GM06990 (cell line): Measurements from ENCODE around the gene CHRNA3.

Experiments used
- DNase-seq: peaks from one replicate; pipeline ENCODE4 v3.0.0-alpha.2; 2011; ENCODE audit not compliant: insufficient read length; ENCODE audit errors: extremely low read depth
- H3K27me3 ChIP-seq: replicated peaks from 2 replicates; pipeline ENCODE4 v1.6.0; 2011; ENCODE audit warnings: low read length; ENCODE audit not compliant: control insufficient read depth, insufficient read depth
- H3K36me3 ChIP-seq: 2 replicates; pipeline ENCODE4 v1.5.1; 2011; ENCODE audit warnings: low read length; ENCODE audit not compliant: control insufficient read depth, insufficient read depth
- H3K4me3 ChIP-seq: replicated peaks from 2 replicates; pipeline ENCODE4 v1.5.1; 2011; ENCODE audit warnings: low read depth, mild to moderate bottlenecking, control low read depth, low read length
- CTCF ChIP-seq: IDR thresholded peaks from 2 replicates; pipeline ENCODE4 v1.5.1; 2011; ENCODE audit warnings: low read length, control low read depth, mild to moderate bottlenecking, inconsistent platforms; ENCODE audit not compliant: insufficient read depth, poor library complexity, severe bottlenecking

The CHRNA3 gene

GRCh38 chr15:78618490-78618934 lies 2.3 kb downstream of the CHRNA3 start:
- H3K27me3 ChIP-seq = no peaks in the 10 kb centered on the region; the same call in none of the 2 replicates
- H3K4me3 ChIP-seq = no peak overlapping the region
- TF ChIP-seq CTCF = peak; percentile 74
- peak; percentile 48 for DNase-seq
- no peaks in the 10 kb centered on the region for H3K36me3 ChIP-seq

GRCh38 chr15:78618064-78618463 lies 2.7 kb downstream of the CHRNA3 start:
- DNase-seq = no peak
- H3K4me3 ChIP-seq = no peak overlapping the region
- H3K27me3 ChIP-seq = no peaks in the 10 kb centered on the region; the same call in none of the 2 replicates
- TF ChIP-seq CTCF = no peak
- H3K36me3 ChIP-seq = no peaks in the 10 kb centered on the region

- Histone ChIP-seq H3K4me3 (no peak overlapping the region), H3K36me3 (no peaks in the 10 kb centered on the region), H3K27me3 (no peaks in the 10 kb centered on the region; the same call in none of the 2 replicates)
- DNase-seq = no peak
- TF ChIP-seq CTCF = no peak
Measured at GRCh38 chr15:78617516-78617915, 3.3 kb downstream of the CHRNA3 start.

GRCh38 chr15:78617076-78617475 lies 3.7 kb downstream of the CHRNA3 start:
- no peak for DNase-seq

GRCh38 chr15:78616506-78616905 lies 4.3 kb downstream of the CHRNA3 start:
- Histone ChIP-seq H3K4me3 (no peak overlapping the region), H3K27me3 (no peaks in the 10 kb centered on the region; the same call in 1 of the 2 replicates), H3K36me3 (no peaks in the 10 kb centered on the region)
- DNase-seq = no peak
- no peak for TF ChIP-seq CTCF

More at GRCh38 chr15:78617076-78617475, 3.7 kb downstream of the CHRNA3 start:
- Histone ChIP-seq H3K4me3 (no peak overlapping the region), H3K27me3 (no peaks in the 10 kb centered on the region; the same call in none of the 2 replicates), H3K36me3 (no peaks in the 10 kb centered on the region)
- TF ChIP-seq CTCF = no peak

- Histone ChIP-seq H3K27me3 (no peaks in the 10 kb centered on the region; the same call in 1 of the 2 replicates), H3K36me3 (no peaks in the 10 kb centered on the region), H3K4me3 (no peak overlapping the region)
- no peak for DNase-seq
- TF ChIP-seq CTCF = no peak
Measured at GRCh38 chr15:78615151-78615589, 5.6 kb downstream of the CHRNA3 start.
